Astrocyte of the cerebellum (primary cell): ENCODE results near the gene DCAF16.

Experiments used
- DNase-seq: peaks from one replicate; pipeline ENCODE4 v3.0.0-alpha.2; 2011; ENCODE audit warnings: low read depth
- H3K4me3 ChIP-seq: 2 replicates; pipeline ENCODE4 v1.5.1; 2011; ENCODE audit warnings: mild to moderate bottlenecking, low read depth, low read length, moderate library complexity
- CTCF ChIP-seq: IDR thresholded peaks from 2 replicates; pipeline ENCODE4 v1.5.1; 2012; ENCODE audit warnings: low read length, low read depth, moderate library complexity, mild to moderate bottlenecking; ENCODE audit errors: missing control alignments
- in situ Hi-C: cut with HindIII; loops from 2 replicates; pipeline ENCODE4 v1.10.0; 2017; ENCODE audit warnings: low sequenced_read_pairs

Gene DCAF16

GRCh38 chr4:17788956-17789355 lies 21.6 kb downstream of the DCAF16 start:
- no peak overlapping the region for H3K4me3 ChIP-seq
- TF ChIP-seq CTCF, result no peak
- in situ Hi-C loops, result no loop called here
- no peak for DNase-seq

GRCh38 chr4:17787315-17787714 lies 23.2 kb downstream of the DCAF16 start:
- DNase-seq, result no peak
- no peak for TF ChIP-seq CTCF

GRCh38 chr4:17786567-17786966 lies 24.0 kb downstream of the DCAF16 start:
- TF ChIP-seq CTCF, result no peak
- H3K4me3 ChIP-seq, result no peak overlapping the region

More at GRCh38 chr4:17787315-17787714, 23.2 kb downstream of the DCAF16 start:
- no peak overlapping the region for H3K4me3 ChIP-seq
- in situ Hi-C loops, result no loop called here

GRCh38 chr4:17785858-17786257 lies 24.7 kb downstream of the DCAF16 start:
- in situ Hi-C loops, result no loop called here
- TF ChIP-seq CTCF, result no peak
- no peak for DNase-seq

More at GRCh38 chr4:17786567-17786966, 24.0 kb downstream of the DCAF16 start:
- DNase-seq, result no peak
- in situ Hi-C loops, result no loop called here

GRCh38 chr4:17781300-17782287 lies 29.0 kb downstream of the DCAF16 start, which contains the start of gene FAM184B:
FAM184B (minus strand) TSS chr4:17781621; CDS start chr4:17781299, 322 bp downstream.
- no peak for TF ChIP-seq CTCF
- H3K4me3 ChIP-seq, result peak within 1 kb of the TSS; percentile 53
- DNase-seq, result no peak
- in situ Hi-C loops, result no loop called here

More at GRCh38 chr4:17785858-17786257, 24.7 kb downstream of the DCAF16 start:
- H3K4me3 ChIP-seq, result no peak overlapping the region

GRCh38 chr4:17780501-17781299 lies 29.9 kb downstream of the DCAF16 start:
- TF ChIP-seq CTCF, result no peak
- H3K4me3 ChIP-seq, result peak overlapping the region; percentile 53
- no peak for DNase-seq
- in situ Hi-C loops, result no loop called here
